ENCODE results near the gene CARS2. TPM values are rescaled to one million over a fixed set of nuclear protein-coding genes. Genes with fewer than 3 reads are reported as not detected.

CARS2 gene
- total and polyA plus RNA-seq, 2 donors (not counting 3 experiments of a cell fraction or from before 2014, with no cell fraction given), result 42.0 to 51.2 TPM

GRCh38 chr13:110723598-110723997 is 17.7 kb upstream of the CARS2 start:
- no peaks in the 10 kb centered on the region for H3K9me3 ChIP-seq (replicated peaks; ENCODE audit: control insufficient read depth, insufficient read depth, low read length)
- H2AFZ ChIP-seq (ENCODE audit: low read depth, low read length), result no peak overlapping the region
- H3K27me3 ChIP-seq (ENCODE audit: control insufficient read depth in 2 of 2, insufficient read depth in 2 of 2, low read length in 2 of 2), result no peaks in the 10 kb centered on the region
- FAIRE-seq, result no peak
- H3K4me3 ChIP-seq (replicated peaks in 1 of 3; ENCODE audit: insufficient read depth in 1 of 3, low read depth in 1 of 3, low read length in 3 of 3), result no peak overlapping the region
- H4K20me1 ChIP-seq (replicated peaks; ENCODE audit: control insufficient read depth, extremely low read depth, insufficient read depth, low read length), result peaks cover 2% of the 10 kb centered on the region
- BruUV-seq (replicated peaks), result no TSS peak
- H3K79me2 ChIP-seq (ENCODE audit: control insufficient read depth, insufficient read depth, low read length), result peaks cover 17% of the 10 kb centered on the region
- no peak overlapping the region for H3K27ac ChIP-seq (ENCODE audit: insufficient read depth, low read depth, low read length)
- intact Hi-C loops (cut with micrococcal nuclease), result no loop called here
- H3K4me2 ChIP-seq (ENCODE audit: insufficient read depth, low read length), result no peak overlapping the region
- dilution Hi-C loops (cut with MboI; ENCODE audit: extremely low pct_ligation_motif_present, low sequenced_read_pairs), result no loop called here
- H3K4me1 ChIP-seq (ENCODE audit: control insufficient read depth, extremely low read depth, insufficient read depth, low read length), result no peaks in the 10 kb centered on the region
- H3K9ac ChIP-seq (replicated peaks; ENCODE audit: extremely low read depth, insufficient read depth, low read length), result no peak overlapping the region
- peaks cover 0 to 5% of the 10 kb centered on the region in 2 experiments for H3K36me3 ChIP-seq (ENCODE audit: control insufficient read depth in 2 of 2, extremely low read depth in 1 of 2, insufficient read depth in 2 of 2, low read length in 2 of 2)
- CTCF ChIA-PET, result interaction anchor here (1.1 to 1.9 kb wide), 3 partner anchors 10 to 130 kb away, joined by 3 to 6 read pairs (median 3); no protein-coding TSS in a partner anchor
- no peak for TF ChIP-seq EZH2 (IDR thresholded peaks at IDR 0.05; ENCODE audit: borderline replicate concordance, low read depth, low read length, severe bottlenecking)
- TF ChIP-seq FOS (IDR thresholded peaks at IDR 0.05; ENCODE audit: borderline replicate concordance, insufficient read depth, low read length), result no peak
- no peak for TF ChIP-seq CTCF (IDR thresholded peaks at IDR 0.05; ENCODE audit: extremely low read depth in 1 of 2, insufficient read depth in 1 of 2, low read depth in 1 of 2, low read length in 2 of 2)
- H3K9me1 ChIP-seq (replicated peaks; ENCODE audit: control insufficient read depth, extremely low read depth, insufficient read depth, low read length), result no peaks in the 10 kb centered on the region
- POLR2A ChIA-PET, result interaction anchor here (1.0 kb wide), 1 partner anchor 11 kb away, joined by 4 read pairs; no protein-coding TSS in a partner anchor
- DNase-seq (ENCODE audit: low read depth, low spot score), result no peak

GRCh38 chr13:110722971-110723370 is 17.1 kb upstream of the CARS2 start:
- H3K4me1 ChIP-seq (ENCODE audit: control insufficient read depth, extremely low read depth, insufficient read depth, low read length), result no peaks in the 10 kb centered on the region
- H3K9ac ChIP-seq (replicated peaks; ENCODE audit: extremely low read depth, insufficient read depth, low read length), result no peak overlapping the region
- ChIA-PET POLR2A (no interaction called here), CTCF (interaction anchor here (1.9 kb wide), 1 partner anchor 96 kb away, joined by 6 read pairs; no protein-coding TSS in a partner anchor)
- H2AFZ ChIP-seq (ENCODE audit: low read depth, low read length), result no peak overlapping the region
- TF ChIP-seq MYC (IDR thresholded peaks at IDR 0.05; ENCODE audit: low read depth, low read length) (no peak), FOS (IDR thresholded peaks at IDR 0.05; ENCODE audit: borderline replicate concordance, insufficient read depth, low read length) (no peak)
- no peak overlapping the region for H3K27ac ChIP-seq (ENCODE audit: insufficient read depth, low read depth, low read length)
- no peak for FAIRE-seq
- no TSS peak for BruUV-seq (replicated peaks)
- H3K9me3 ChIP-seq (replicated peaks; ENCODE audit: control insufficient read depth, insufficient read depth, low read length), result no peaks in the 10 kb centered on the region
- H3K27me3 ChIP-seq (ENCODE audit: control insufficient read depth in 2 of 2, insufficient read depth in 2 of 2, low read length in 2 of 2), result no peaks in the 10 kb centered on the region
- DNase-seq (ENCODE audit: low read depth, low spot score), result no peak
- peaks cover 2% of the 10 kb centered on the region for H4K20me1 ChIP-seq (replicated peaks; ENCODE audit: control insufficient read depth, extremely low read depth, insufficient read depth, low read length)
- H3K36me3 ChIP-seq (ENCODE audit: control insufficient read depth in 2 of 2, extremely low read depth in 1 of 2, insufficient read depth in 2 of 2, low read length in 2 of 2), result peaks cover 0 to 5% of the 10 kb centered on the region in 2 experiments
- intact Hi-C loops (cut with micrococcal nuclease) (no loop called here), dilution Hi-C loops (cut with MboI; ENCODE audit: extremely low pct_ligation_motif_present, low sequenced_read_pairs) (no loop called here)
- H3K79me2 ChIP-seq (ENCODE audit: control insufficient read depth, insufficient read depth, low read length), result peaks cover 22% of the 10 kb centered on the region
- no peak overlapping the region for H3K4me2 ChIP-seq (ENCODE audit: insufficient read depth, low read length)
- H3K9me1 ChIP-seq (replicated peaks; ENCODE audit: control insufficient read depth, extremely low read depth, insufficient read depth, low read length), result no peaks in the 10 kb centered on the region
- H3K4me3 ChIP-seq (replicated peaks in 1 of 3; ENCODE audit: insufficient read depth in 1 of 3, low read depth in 1 of 3, low read length in 3 of 3), result no peak overlapping the region
